Skeletal muscle tissue (tissue), 4 donors: ENCODE data around the gene ADAR. TPM values are rescaled to one million over a fixed set of nuclear protein-coding genes. Genes with fewer than 3 reads are reported as not detected.

ENCODE experiments used
- H3K27ac ChIP-seq: one replicate; pipeline ENCODE4 v1.7.0; 2013; ENCODE audit warnings: mild to moderate bottlenecking, low read depth, low read length, inconsistent platforms
- H3K27me3 ChIP-seq, 3 donors: one replicate each; pipeline ENCODE4 v1.7.0; 2013; ENCODE audit warnings: low read length in 3 of 3; ENCODE audit not compliant: control insufficient read depth in 3 of 3, insufficient read depth in 3 of 3
- H3K36me3 ChIP-seq, 3 donors: one replicate each; pipeline ENCODE4 v1.7.0; 2013; ENCODE audit warnings: low read length in 3 of 3; ENCODE audit not compliant: control insufficient read depth in 3 of 3, insufficient read depth in 3 of 3
- H3K4me1 ChIP-seq, 3 donors: one replicate each; pipeline ENCODE4 v1.7.0; 2013; ENCODE audit warnings: low read length in 3 of 3, mild to moderate bottlenecking in 3 of 3; ENCODE audit not compliant: control insufficient read depth in 3 of 3, insufficient read depth in 3 of 3
- H3K4me3 ChIP-seq, 3 donors: one replicate each; pipeline ENCODE4 v1.7.0; 2013; ENCODE audit warnings: low read length in 3 of 3
- H3K9ac ChIP-seq, 3 donors: one replicate each; pipeline ENCODE4 v1.7.0; 2013; ENCODE audit warnings: low read length in 3 of 3, mild to moderate bottlenecking in 3 of 3, moderate library complexity in 2 of 3, low read depth in 1 of 3
- H3K9me3 ChIP-seq, 3 donors: one replicate each; pipeline ENCODE4 v1.7.0; 2013; ENCODE audit warnings: low read length in 3 of 3; ENCODE audit not compliant: control insufficient read depth in 3 of 3
- total RNA-seq: library from RNA; depleted of rRNA; stranded (reverse); fragments of >200 nt; gene quantifications from one replicate; pipeline ENCODE4 v1.2.3, GENCODE V29; 2014
- donor health status: Osteomylitis.

Gene ADAR
- total RNA-seq, 1 donor from 2014 or later = 32.4 TPM

- no peak overlapping the region for H3K4me3 ChIP-seq
- peaks cover 3 to 6% (median 5%) of the 10 kb centered on the region in 3 donors for H3K4me1 ChIP-seq
- H3K27ac ChIP-seq = no peak overlapping the region
- peaks cover 11 to 19% (median 15%) of the 10 kb centered on the region in 3 donors for H3K36me3 ChIP-seq
- no peak overlapping the region for H3K9ac ChIP-seq
- peaks cover 4 to 10% (median 7%) of the 10 kb centered on the region in 3 donors for H3K27me3 ChIP-seq
- H3K9me3 ChIP-seq = no peaks in the 10 kb centered on the region
Measured at GRCh38 chr1:154575147-154575927, 32.6 kb downstream of the ADAR start.

GRCh38 chr1:154574716-154575115, 33.3 kb downstream of the ADAR start:
- Histone ChIP-seq H3K27ac (no peak overlapping the region), H3K4me3 (no peak overlapping the region), H3K27me3 (peaks cover 4 to 14% (median 7%) of the 10 kb centered on the region in 3 donors), H3K36me3 (peaks cover 6 to 15% (median 10%) of the 10 kb centered on the region in 3 donors), H3K9ac (no peak overlapping the region), H3K4me1 (peaks cover 3 to 6% (median 5%) of the 10 kb centered on the region in 3 donors), H3K9me3 (no peaks in the 10 kb centered on the region)

GRCh38 chr1:154573168-154573510, 34.8 kb downstream of the ADAR start:
- H3K36me3 ChIP-seq = no peaks in the 10 kb centered on the region
- H3K4me3 ChIP-seq = no peak overlapping the region
- peaks cover 3 to 6% (median 6%) of the 10 kb centered on the region in 3 donors for H3K4me1 ChIP-seq
- H3K27me3 ChIP-seq = peaks cover 13 to 20% (median 16%) of the 10 kb centered on the region in 3 donors
- no peak overlapping the region for H3K9ac ChIP-seq
- H3K9me3 ChIP-seq = no peaks in the 10 kb centered on the region
- no peak overlapping the region for H3K27ac ChIP-seq

GRCh38 chr1:154572468-154573167, 35.4 kb downstream of the ADAR start:
- Histone ChIP-seq H3K27ac (no peak overlapping the region), H3K9ac (no peak overlapping the region), H3K4me1 (peaks cover 3 to 7% (median 7%) of the 10 kb centered on the region in 3 donors), H3K9me3 (no peaks in the 10 kb centered on the region), H3K4me3 (no peak overlapping the region), H3K36me3 (no peaks in the 10 kb centered on the region), H3K27me3 (peaks cover 16 to 20% (median 19%) of the 10 kb centered on the region in 3 donors)

GRCh38 chr1:154571964-154572288, 36.1 kb downstream of the ADAR start:
- no peak overlapping the region for H3K4me3 ChIP-seq
- H3K9me3 ChIP-seq = no peaks in the 10 kb centered on the region
- peaks cover 3 to 7% (median 5%) of the 10 kb centered on the region in 3 donors for H3K4me1 ChIP-seq
- H3K36me3 ChIP-seq = no peaks in the 10 kb centered on the region
- no peak overlapping the region for H3K9ac ChIP-seq
- H3K27ac ChIP-seq = no peak overlapping the region
- peaks cover 19 to 27% (median 21%) of the 10 kb centered on the region in 3 donors for H3K27me3 ChIP-seq

GRCh38 chr1:154571244-154571963, 36.6 kb downstream of the ADAR start:
- Histone ChIP-seq H3K36me3 (no peaks in the 10 kb centered on the region), H3K9ac (no peak overlapping the region), H3K9me3 (no peaks in the 10 kb centered on the region), H3K4me1 (peaks cover 3 to 7% (median 5%) of the 10 kb centered on the region in 3 donors), H3K4me3 (no peak overlapping the region), H3K27me3 (peaks cover 19 to 27% (median 25%) of the 10 kb centered on the region in 3 donors), H3K27ac (no peak overlapping the region)

- no peak overlapping the region for H3K27ac ChIP-seq
- no peaks in the 10 kb centered on the region for H3K9me3 ChIP-seq
- no peak overlapping the region for H3K9ac ChIP-seq
- peak overlapping the region in 1 of 3 donors; percentile 51 for H3K4me3 ChIP-seq
- H3K4me1 ChIP-seq = peaks cover 3 to 7% (median 5%) of the 10 kb centered on the region in 3 donors
- H3K27me3 ChIP-seq = peaks cover 19 to 25% (median 22%) of the 10 kb centered on the region in 3 donors
- H3K36me3 ChIP-seq = no peaks in the 10 kb centered on the region
Measured at GRCh38 chr1:154568157-154568815, 39.7 kb downstream of the ADAR start.

GRCh38 chr1:154567386-154568156, 40.4 kb downstream of the ADAR start, which contains the start of gene CHRNB2:
Gene CHRNB2, plus strand, starts transcription at chr1:154567778. Its CDS starts 267 bp downstream, at chr1:154568045.
- H3K4me3 ChIP-seq = peak within 1 kb of the TSS in 2 of 3 donors; percentile 22 to 51
- peaks cover 3 to 7% (median 5%) of the 10 kb centered on the region in 3 donors for H3K4me1 ChIP-seq
- H3K27me3 ChIP-seq = peaks cover 19 to 25% (median 22%) of the 10 kb centered on the region in 3 donors
- H3K9ac ChIP-seq = no peak within 1 kb of the TSS
- no peaks in the 10 kb centered on the region for H3K9me3 ChIP-seq
- H3K27ac ChIP-seq = no peak within 1 kb of the TSS
- no peaks in the 10 kb centered on the region for H3K36me3 ChIP-seq

GRCh38 chr1:154565876-154566275, 42.1 kb downstream of the ADAR start:
- Histone ChIP-seq H3K4me3 (no peak overlapping the region), H3K9me3 (no peaks in the 10 kb centered on the region), H3K36me3 (no peaks in the 10 kb centered on the region), H3K27me3 (peaks cover 15 to 19% (median 18%) of the 10 kb centered on the region in 3 donors), H3K27ac (no peak overlapping the region), H3K9ac (no peak overlapping the region), H3K4me1 (peaks cover 3 to 7% (median 5%) of the 10 kb centered on the region in 3 donors)
